Tibial nerve (tissue), 4 donors: ENCODE results near the gene PPP1R12A. TPM values are rescaled to one million over a fixed set of nuclear protein-coding genes. Genes with fewer than 3 reads are reported as not detected.

Experiments
- DNase-seq, 2 donors: peaks; one replicate each; pipeline ENCODE4 v3.0.0-alpha.2; 2019; ENCODE audit warnings: low spot score in 2 of 2
- H3K27ac ChIP-seq, 4 donors: fragments of 200-600 bp; sonication (generic) in 3 of 4; one replicate each; pipeline ENCODE4 v1.5.1; 2017 to 2019; ENCODE audit warnings: mild to moderate bottlenecking in 1 of 4
- H3K27me3 ChIP-seq, 2 donors: fragments of 200-600 bp; sonication (generic) in 1 of 2; one replicate each; pipeline versions ENCODE4 v1.5.1 to v1.6.0; 2017 to 2019
- H3K36me3 ChIP-seq, 3 donors: fragments of 200-600 bp; sonication (generic); one replicate each; pipeline ENCODE4 v1.5.1; 2018 to 2019
- H3K4me1 ChIP-seq, 4 donors: fragments of 200-600 bp; sonication (generic) in 3 of 4; one replicate each; pipeline ENCODE4 v1.5.1; 2017 to 2019
- H3K4me3 ChIP-seq, 4 donors: fragments of 200-600 bp; sonication (generic) in 3 of 4; one replicate each; pipeline ENCODE4 v1.5.1; 2017 to 2019; ENCODE audit warnings: mild to moderate bottlenecking in 1 of 4, moderate library complexity in 1 of 4
- H3K9me3 ChIP-seq, 4 donors: fragments of 200-600 bp; sonication (generic) in 3 of 4; one replicate each; pipeline ENCODE4 v1.5.1; 2017 to 2019
- EP300 ChIP-seq, 2 donors: sonication (generic); formaldehyde crosslinking; IDR thresholded peaks; one replicate each; pipeline ENCODE4 v1.6.1; 2017; ENCODE audit warnings: antibody characterized with exemption in 2 of 2, mild to moderate bottlenecking in 1 of 2
- POLR2A ChIP-seq, 2 donors: fragments of 450-650 bp; IDR thresholded peaks; one replicate each; pipeline ENCODE4 v1.6.1; 2017; ENCODE audit warnings: antibody characterized with exemption in 2 of 2, mild to moderate bottlenecking in 2 of 2, moderate library complexity in 2 of 2
- WGBS, 2 donors: methylation state at CpG; one replicate each; pipeline ENCODE4 v1.1.5; 2018; 5-methylcytosine and 5-hydroxymethylcytosine counted together
- total RNA-seq, 4 donors: library from RNA; depleted of rRNA; stranded (reverse); fragments of >200 nt; gene quantifications; one replicate each; pipeline ENCODE4 v1.1.0, GENCODE V29; 2016
- TF ChIP-seq, protein P1 (sequence below), 5 experiments: fragments of 200-600 bp in 3 of 5; fragments of 450-650 bp in 2 of 5; sonication (generic) in 3 of 5; IDR thresholded peaks; one replicate each; pipeline ENCODE4 v1.5.1; 2016 to 2019; ENCODE audit warnings: antibody characterized with exemption in 5 of 5, mild to moderate bottlenecking in 3 of 5, moderate library complexity in 2 of 5

PPP1R12A gene
- total RNA-seq, 4 donors from 2014 or later, result 84.3 to 137 (median 99.6) TPM

- no peaks in the 10 kb centered on the region for H3K9me3 ChIP-seq
- no peak overlapping the region for H3K4me3 ChIP-seq
- no peak for DNase-seq
- H3K36me3 ChIP-seq, result no peaks in the 10 kb centered on the region
- H3K4me1 ChIP-seq, result peaks cover 0 to 7% (median 0%) of the 10 kb centered on the region in 4 donors
- no peak overlapping the region for H3K27ac ChIP-seq
- no peaks in the 10 kb centered on the region for H3K27me3 ChIP-seq
- no peak for TF ChIP-seq EP300 (IDR thresholded peaks at IDR 0.05)
- TF ChIP-seq POLR2A (IDR thresholded peaks at IDR 0.05), result no peak
- TF ChIP-seq, protein P1, sequence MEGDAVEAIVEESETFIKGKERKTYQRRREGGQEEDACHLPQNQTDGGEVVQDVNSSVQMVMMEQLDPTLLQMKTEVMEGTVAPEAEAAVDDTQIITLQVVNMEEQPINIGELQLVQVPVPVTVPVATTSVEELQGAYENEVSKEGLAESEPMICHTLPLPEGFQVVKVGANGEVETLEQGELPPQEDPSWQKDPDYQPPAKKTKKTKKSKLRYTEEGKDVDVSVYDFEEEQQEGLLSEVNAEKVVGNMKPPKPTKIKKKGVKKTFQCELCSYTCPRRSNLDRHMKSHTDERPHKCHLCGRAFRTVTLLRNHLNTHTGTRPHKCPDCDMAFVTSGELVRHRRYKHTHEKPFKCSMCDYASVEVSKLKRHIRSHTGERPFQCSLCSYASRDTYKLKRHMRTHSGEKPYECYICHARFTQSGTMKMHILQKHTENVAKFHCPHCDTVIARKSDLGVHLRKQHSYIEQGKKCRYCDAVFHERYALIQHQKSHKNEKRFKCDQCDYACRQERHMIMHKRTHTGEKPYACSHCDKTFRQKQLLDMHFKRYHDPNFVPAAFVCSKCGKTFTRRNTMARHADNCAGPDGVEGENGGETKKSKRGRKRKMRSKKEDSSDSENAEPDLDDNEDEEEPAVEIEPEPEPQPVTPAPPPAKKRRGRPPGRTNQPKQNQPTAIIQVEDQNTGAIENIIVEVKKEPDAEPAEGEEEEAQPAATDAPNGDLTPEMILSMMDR (IDR thresholded peaks at IDR 0.05), result no peak
- 86 to 88% methylated on average over 3 of the region's 3 CpGs for WGBS, 2 donors
Measured at GRCh38 chr12:79766705-79767464, 168.0 kb downstream of the PPP1R12A start.

GRCh38 chr12:79765157-79765556, 169.7 kb downstream of the PPP1R12A start:
- no peak overlapping the region for H3K4me3 ChIP-seq
- 93 to 98% methylated on average over 1 of the region's 1 CpG for WGBS, 2 donors

DNA sequence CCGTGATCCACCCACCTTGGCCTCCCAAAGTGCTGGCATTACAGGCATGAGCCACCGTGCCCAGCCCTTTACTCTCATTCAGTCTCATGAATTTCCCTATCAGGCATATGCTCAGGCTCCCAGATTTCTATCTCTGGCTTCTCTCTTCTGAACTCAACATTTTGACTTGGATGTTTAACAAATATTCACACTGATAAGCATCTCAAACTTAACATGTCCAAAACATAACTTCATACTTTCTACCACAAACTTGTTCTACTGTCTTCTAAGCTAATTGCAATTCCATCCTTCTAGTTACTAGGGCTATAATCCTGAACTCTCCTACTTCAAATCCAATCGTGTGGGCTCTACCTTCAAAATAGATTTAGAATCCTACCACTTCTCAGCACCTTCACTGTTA, 170.3 kb downstream of the PPP1R12A start:
- Histone ChIP-seq H3K9me3 (no peaks in the 10 kb centered on the region), H3K4me1 (peaks cover 0 to 6% (median 0%) of the 10 kb centered on the region in 4 donors), H3K27ac (no peak overlapping the region), H3K4me3 (no peak overlapping the region), H3K36me3 (no peaks in the 10 kb centered on the region), H3K27me3 (no peaks in the 10 kb centered on the region)
- TF ChIP-seq, protein P1 (IDR thresholded peaks at IDR 0.05), result no peak
- no peak for TF ChIP-seq EP300 (IDR thresholded peaks at IDR 0.05)
- no peak for TF ChIP-seq POLR2A (IDR thresholded peaks at IDR 0.05)
- DNase-seq, result no peak
- WGBS, 2 donors, result 93 to 94% methylated on average over 3 of the region's 3 CpGs

More at GRCh38 chr12:79765157-79765556, 169.7 kb downstream of the PPP1R12A start:
- H3K27ac ChIP-seq, result no peak overlapping the region
- TF ChIP-seq, protein P1 (IDR thresholded peaks at IDR 0.05), result no peak
- TF ChIP-seq POLR2A (IDR thresholded peaks at IDR 0.05) (no peak), EP300 (IDR thresholded peaks at IDR 0.05) (no peak)
- H3K36me3 ChIP-seq, result no peaks in the 10 kb centered on the region
- H3K27me3 ChIP-seq, result no peaks in the 10 kb centered on the region
- no peak for DNase-seq
- no peaks in the 10 kb centered on the region for H3K9me3 ChIP-seq
- H3K4me1 ChIP-seq, result peaks cover 0 to 7% (median 0%) of the 10 kb centered on the region in 4 donors

DNA sequence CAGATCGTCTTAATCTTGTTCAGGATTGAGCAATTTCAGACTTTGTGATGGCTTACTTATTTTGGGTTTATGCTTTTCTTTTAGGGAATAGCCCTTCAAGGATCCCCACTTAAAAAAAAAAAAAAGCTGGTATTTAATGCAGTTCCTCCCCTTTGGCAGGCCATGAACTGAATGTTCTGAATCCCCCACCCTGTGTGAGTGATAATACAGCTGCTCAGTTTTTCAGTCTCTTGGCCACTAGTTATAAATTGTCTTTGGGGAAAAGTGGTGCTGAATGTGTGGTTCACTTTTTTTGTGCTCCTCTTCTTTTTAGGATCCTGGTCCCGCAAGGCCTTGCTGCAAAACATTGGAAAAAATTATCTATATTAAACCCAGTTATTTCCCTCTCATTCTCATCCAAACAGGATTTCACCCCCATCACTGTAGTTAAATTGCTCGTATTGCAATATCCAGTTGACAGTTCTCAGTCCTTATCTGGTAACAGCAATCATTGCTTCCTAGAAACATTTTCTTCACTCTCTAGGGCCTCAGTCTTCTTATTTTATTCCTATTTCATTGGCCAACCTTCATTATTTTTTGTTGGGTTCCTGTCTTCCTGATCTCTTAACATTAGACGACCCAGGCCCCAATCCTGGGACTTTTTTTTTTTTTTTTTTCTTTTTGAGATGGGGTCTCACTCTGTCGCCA, 171.0 kb downstream of the PPP1R12A start:
- Histone ChIP-seq H3K9me3 (peaks cover 0 to 6% (median 0%) of the 10 kb centered on the region in 4 donors), H3K27me3 (no peaks in the 10 kb centered on the region), H3K27ac (no peak overlapping the region), H3K4me1 (no peaks in the 10 kb centered on the region), H3K36me3 (no peaks in the 10 kb centered on the region), H3K4me3 (no peak overlapping the region)
- 71 to 74% methylated on average over 5 of the region's 5 CpGs for WGBS, 2 donors
- TF ChIP-seq, protein P1 (IDR thresholded peaks at IDR 0.05), result no peak
- TF ChIP-seq EP300 (IDR thresholded peaks at IDR 0.05) (no peak), POLR2A (IDR thresholded peaks at IDR 0.05) (no peak)
- DNase-seq, result no peak

GRCh38 chr12:79761341-79761740, 173.6 kb downstream of the PPP1R12A start:
- H3K4me1 ChIP-seq, result no peaks in the 10 kb centered on the region

More at GRCh38 chr12:79761341-79761740, 173.6 kb downstream of the PPP1R12A start:
- DNase-seq, result no peak
- Histone ChIP-seq H3K27me3 (no peaks in the 10 kb centered on the region), H3K9me3 (peaks cover 0 to 19% (median 4%) of the 10 kb centered on the region in 4 donors), H3K4me3 (no peak overlapping the region), H3K36me3 (no peaks in the 10 kb centered on the region), H3K27ac (no peak overlapping the region)
- TF ChIP-seq, protein P1 (IDR thresholded peaks at IDR 0.05), result no peak
- TF ChIP-seq POLR2A (IDR thresholded peaks at IDR 0.05) (no peak), EP300 (IDR thresholded peaks at IDR 0.05) (no peak)
- WGBS, 2 donors, result 66 to 68% methylated on average over 1 of the region's 1 CpG
